Spleen (tissue), 7 donors: ENCODE data around the gene FAM120A.

Experiments used
- POLR2A ChIP-seq, 3 donors: fragments of 450-650 bp; IDR thresholded peaks; one replicate each; pipeline ENCODE4 v1.5.1; 2017; ENCODE audit warnings: antibody characterized with exemption in 3 of 3, mild to moderate bottlenecking in 1 of 3
- POLR2AphosphoS5 ChIP-seq, 3 donors: sonication (generic); formaldehyde crosslinking; IDR thresholded peaks; one replicate each; pipeline ENCODE4 v1.5.1; 2017; ENCODE audit warnings: antibody characterized with exemption in 3 of 3
- TF ChIP-seq, protein P1 (sequence below), 11 experiments: fragments of 200-600 bp in 7 of 11; fragments of 450-650 bp in 4 of 11; sonication (generic) in 4 of 11; IDR thresholded peaks in 8 of 11; conservative IDR thresholded peaks in 3 of 11; 1 replicate in 7 of 11; 2 replicates in 4 of 11; pipeline versions ENCODE4 v1.4.0 to v1.8.0; 2016 to 2021; ENCODE audit warnings: antibody characterized with exemption in 11 of 11, inconsistent platforms in 4 of 11, mild to moderate bottlenecking in 1 of 11
- donor health status: DM: no; HTN: no; CAD: no; lungs with moderate emphysema.
- donor health status: DM: no; HTN: no; CAD: no.
- donor health status: DM: no; HTN: no; CAD: no.

DNA sequence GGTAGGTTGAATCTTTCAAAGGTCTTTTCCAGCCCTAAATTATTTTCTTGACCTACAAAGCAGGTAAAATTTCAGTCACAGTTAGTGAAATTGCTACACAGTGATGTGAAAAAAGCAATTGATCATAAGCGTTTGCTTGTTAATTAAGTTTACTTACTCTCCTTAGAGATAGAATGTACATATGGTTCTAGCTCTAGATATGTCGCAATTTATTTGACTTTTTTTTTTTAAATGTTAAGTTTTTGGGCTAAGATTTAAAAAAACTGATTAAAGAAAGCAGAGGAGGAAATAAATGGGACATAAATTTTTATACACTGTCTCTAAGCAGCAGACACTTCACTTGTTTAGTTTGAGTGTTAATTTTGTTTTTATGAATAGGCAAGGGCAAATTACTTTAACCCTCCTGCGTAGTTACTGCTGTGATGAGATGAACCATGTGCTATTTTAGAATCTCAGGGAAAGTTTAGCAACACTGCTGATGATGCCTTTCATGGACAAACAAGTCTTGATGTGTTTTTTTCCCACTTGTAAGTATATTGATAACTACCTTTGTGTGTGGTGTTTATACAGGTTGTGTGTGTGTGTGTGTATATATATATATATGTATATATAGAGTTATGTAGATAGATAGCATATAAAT is 40.2 kb downstream of the FAM120A start:
- TF ChIP-seq, protein P1, sequence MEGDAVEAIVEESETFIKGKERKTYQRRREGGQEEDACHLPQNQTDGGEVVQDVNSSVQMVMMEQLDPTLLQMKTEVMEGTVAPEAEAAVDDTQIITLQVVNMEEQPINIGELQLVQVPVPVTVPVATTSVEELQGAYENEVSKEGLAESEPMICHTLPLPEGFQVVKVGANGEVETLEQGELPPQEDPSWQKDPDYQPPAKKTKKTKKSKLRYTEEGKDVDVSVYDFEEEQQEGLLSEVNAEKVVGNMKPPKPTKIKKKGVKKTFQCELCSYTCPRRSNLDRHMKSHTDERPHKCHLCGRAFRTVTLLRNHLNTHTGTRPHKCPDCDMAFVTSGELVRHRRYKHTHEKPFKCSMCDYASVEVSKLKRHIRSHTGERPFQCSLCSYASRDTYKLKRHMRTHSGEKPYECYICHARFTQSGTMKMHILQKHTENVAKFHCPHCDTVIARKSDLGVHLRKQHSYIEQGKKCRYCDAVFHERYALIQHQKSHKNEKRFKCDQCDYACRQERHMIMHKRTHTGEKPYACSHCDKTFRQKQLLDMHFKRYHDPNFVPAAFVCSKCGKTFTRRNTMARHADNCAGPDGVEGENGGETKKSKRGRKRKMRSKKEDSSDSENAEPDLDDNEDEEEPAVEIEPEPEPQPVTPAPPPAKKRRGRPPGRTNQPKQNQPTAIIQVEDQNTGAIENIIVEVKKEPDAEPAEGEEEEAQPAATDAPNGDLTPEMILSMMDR (IDR thresholded peaks at IDR 0.05 in 8 of 11, conservative IDR thresholded peaks at IDR 0.05 in 3 of 11): no peak
- TF ChIP-seq POLR2AphosphoS5 (IDR thresholded peaks at IDR 0.05) (no peak), POLR2A (IDR thresholded peaks at IDR 0.05) (no peak)
